Tibial artery (tissue), 4 donors: ENCODE results near the gene FNDC11.

ENCODE experiments used
- DNase-seq, 2 donors: peaks; one replicate each; pipeline ENCODE4 v3.0.0-alpha.2; 2019
- H3K27ac ChIP-seq, 2 donors: fragments of 200-600 bp; sonication (generic) in 1 of 2; 1 replicate in 1 of 2; 2 replicates in 1 of 2; pipeline ENCODE4 v1.5.1; 2018 to 2019; ENCODE audit warnings: mild to moderate bottlenecking in 1 of 2
- H3K27me3 ChIP-seq, 2 donors: fragments of 200-600 bp; sonication (generic) in 1 of 2; one replicate each; pipeline versions ENCODE4 v1.5.1 to v1.6.0; 2016 to 2019
- H3K36me3 ChIP-seq, 3 donors: fragments of 200-600 bp; sonication (generic) in 2 of 3; one replicate each; pipeline ENCODE4 v1.5.1; 2016 to 2019; ENCODE audit warnings: mild to moderate bottlenecking in 2 of 3
- H3K4me1 ChIP-seq, 4 donors: fragments of 200-600 bp; sonication (generic) in 2 of 4; 1 replicate in 3 of 4; 2 replicates in 1 of 4; pipeline ENCODE4 v1.5.1; 2016 to 2019
- H3K4me3 ChIP-seq, 2 donors: fragments of 200-600 bp; sonication (generic) in 1 of 2; 1 replicate in 1 of 2; 2 replicates in 1 of 2; pipeline ENCODE4 v1.5.1; 2018 to 2019; ENCODE audit warnings: mild to moderate bottlenecking in 2 of 2
- H3K9me3 ChIP-seq, 3 donors: fragments of 200-600 bp; sonication (generic) in 1 of 3; one replicate each; pipeline ENCODE4 v1.5.1; 2016 to 2019
- intact Hi-C: fragments of 100-400 bp; cut with DNase I; formaldehyde crosslinking; loops from one replicate; pipeline ENCODE4 v1.15.0; 2023; ENCODE audit warnings: low total_unique reads
- TF ChIP-seq, protein P1 (sequence below), 2 experiments: fragments of 200-600 bp in 1 of 2; fragments of 450-650 bp in 1 of 2; IDR thresholded peaks; one replicate each; pipeline ENCODE4 v1.5.1; 2017 to 2019; ENCODE audit warnings: antibody characterized with exemption in 2 of 2, mild to moderate bottlenecking in 1 of 2, moderate library complexity in 1 of 2

FNDC11 gene

GRCh38 chr20:63591786-63592355, 37.9 kb downstream of the FNDC11 start:
- intact Hi-C loops: no loop called here
- no peaks in the 10 kb centered on the region for H3K4me1 ChIP-seq
- H3K36me3 ChIP-seq: peaks cover 50 to 95% (median 75%) of the 10 kb centered on the region in 3 donors
- H3K9me3 ChIP-seq: no peaks in the 10 kb centered on the region
- TF ChIP-seq, protein P1, sequence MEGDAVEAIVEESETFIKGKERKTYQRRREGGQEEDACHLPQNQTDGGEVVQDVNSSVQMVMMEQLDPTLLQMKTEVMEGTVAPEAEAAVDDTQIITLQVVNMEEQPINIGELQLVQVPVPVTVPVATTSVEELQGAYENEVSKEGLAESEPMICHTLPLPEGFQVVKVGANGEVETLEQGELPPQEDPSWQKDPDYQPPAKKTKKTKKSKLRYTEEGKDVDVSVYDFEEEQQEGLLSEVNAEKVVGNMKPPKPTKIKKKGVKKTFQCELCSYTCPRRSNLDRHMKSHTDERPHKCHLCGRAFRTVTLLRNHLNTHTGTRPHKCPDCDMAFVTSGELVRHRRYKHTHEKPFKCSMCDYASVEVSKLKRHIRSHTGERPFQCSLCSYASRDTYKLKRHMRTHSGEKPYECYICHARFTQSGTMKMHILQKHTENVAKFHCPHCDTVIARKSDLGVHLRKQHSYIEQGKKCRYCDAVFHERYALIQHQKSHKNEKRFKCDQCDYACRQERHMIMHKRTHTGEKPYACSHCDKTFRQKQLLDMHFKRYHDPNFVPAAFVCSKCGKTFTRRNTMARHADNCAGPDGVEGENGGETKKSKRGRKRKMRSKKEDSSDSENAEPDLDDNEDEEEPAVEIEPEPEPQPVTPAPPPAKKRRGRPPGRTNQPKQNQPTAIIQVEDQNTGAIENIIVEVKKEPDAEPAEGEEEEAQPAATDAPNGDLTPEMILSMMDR (IDR thresholded peaks at IDR 0.05): no peak
- H3K27me3 ChIP-seq: no peaks in the 10 kb centered on the region
- no peak for DNase-seq
- H3K27ac ChIP-seq: no peak overlapping the region
- no peak overlapping the region for H3K4me3 ChIP-seq

GRCh38 chr20:63592661-63593060, 38.7 kb downstream of the FNDC11 start:
- TF ChIP-seq, protein P1 (IDR thresholded peaks at IDR 0.05): no peak
- DNase-seq: no peak

GRCh38 chr20:63594043-63594561, 40.1 kb downstream of the FNDC11 start:
- H3K4me1 ChIP-seq: no peaks in the 10 kb centered on the region
- intact Hi-C loops: no loop called here
- H3K36me3 ChIP-seq: peaks cover 47 to 93% (median 79%) of the 10 kb centered on the region in 3 donors
- H3K9me3 ChIP-seq: no peaks in the 10 kb centered on the region
- DNase-seq: no peak
- TF ChIP-seq, protein P1 (IDR thresholded peaks at IDR 0.05): no peak
- no peak overlapping the region for H3K4me3 ChIP-seq
- H3K27me3 ChIP-seq: no peaks in the 10 kb centered on the region
- H3K27ac ChIP-seq: no peak overlapping the region

More at GRCh38 chr20:63592661-63593060, 38.7 kb downstream of the FNDC11 start:
- Histone ChIP-seq H3K27me3 (no peaks in the 10 kb centered on the region), H3K4me3 (no peak overlapping the region), H3K36me3 (peaks cover 50 to 93% (median 81%) of the 10 kb centered on the region in 3 donors), H3K9me3 (no peaks in the 10 kb centered on the region), H3K27ac (no peak overlapping the region), H3K4me1 (no peaks in the 10 kb centered on the region)
- intact Hi-C loops: no loop called here

GRCh38 chr20:63595416-63596127, 41.6 kb downstream of the FNDC11 start:
- intact Hi-C loops: no loop called here
- TF ChIP-seq, protein P1 (IDR thresholded peaks at IDR 0.05): no peak
- DNase-seq: no peak
- H3K4me1 ChIP-seq: no peaks in the 10 kb centered on the region
- no peak overlapping the region for H3K27ac ChIP-seq
- H3K9me3 ChIP-seq: no peaks in the 10 kb centered on the region
- H3K4me3 ChIP-seq: no peak overlapping the region
- no peaks in the 10 kb centered on the region for H3K27me3 ChIP-seq
- peaks cover 45 to 93% (median 74%) of the 10 kb centered on the region in 3 donors for H3K36me3 ChIP-seq

DNA sequence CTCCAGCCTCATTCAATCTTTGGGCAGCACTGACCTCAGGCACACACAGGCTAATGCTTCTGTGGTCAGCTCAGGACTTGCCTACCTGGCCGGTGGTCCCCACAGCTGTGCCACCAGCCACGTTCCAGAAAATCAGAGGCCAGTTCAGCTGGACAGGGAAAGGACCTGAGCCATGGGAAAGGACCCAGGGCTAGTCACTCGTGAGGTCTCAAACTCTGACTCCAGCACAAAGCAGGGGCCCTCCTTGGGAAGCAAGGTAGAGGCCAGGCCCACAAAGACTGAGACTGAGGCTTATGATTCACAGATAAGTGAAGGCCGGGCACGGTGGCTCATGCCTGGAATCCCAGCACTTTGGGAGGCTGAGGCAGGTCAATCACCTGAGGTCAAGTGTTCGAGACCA, 42.5 kb downstream of the FNDC11 start:
- intact Hi-C loops: no loop called here
- H3K36me3 ChIP-seq: peaks cover 45 to 93% (median 71%) of the 10 kb centered on the region in 3 donors
- no peak for DNase-seq

More for the DNA sequence above, 42.5 kb downstream of the FNDC11 start:
- no peaks in the 10 kb centered on the region for H3K4me1 ChIP-seq
- H3K27me3 ChIP-seq: no peaks in the 10 kb centered on the region
- no peak overlapping the region for H3K4me3 ChIP-seq
- no peaks in the 10 kb centered on the region for H3K9me3 ChIP-seq
- TF ChIP-seq, protein P1 (IDR thresholded peaks at IDR 0.05): no peak
- no peak overlapping the region for H3K27ac ChIP-seq
